ENCODE data around the gene SOBP.
"Not testable (repeated sequence)": the region's sequence is repeated elsewhere in the genome, so short reads cannot be mapped to it uniquely, and the experiment has no call there.

Gene SOBP

GRCh38 chr6:107489636-107490565 is at the start of gene SOBP:
SOBP (plus strand) TSS chr6:107490117; CDS start chr6:107490617, 500 bp downstream.
- peak; percentile 44 for DNase-seq

GRCh38 chr6:107440936-107441335 is 49.0 kb upstream of the SOBP start:
- no peak for DNase-seq

- DNase-seq, result no peak
Measured at GRCh38 chr6:107441682-107442081, 48.2 kb upstream of the SOBP start.

GRCh38 chr6:107442938-107443607 is 46.8 kb upstream of the SOBP start:
- DNase-seq, result no peak

- no peak for DNase-seq
Measured at GRCh38 chr6:107443608-107444267, 46.2 kb upstream of the SOBP start.

- no peak for DNase-seq
Measured at GRCh38 chr6:107444277-107444676, 45.6 kb upstream of the SOBP start.

GRCh38 chr6:107447663-107448216 is 42.2 kb upstream of the SOBP start:
- DNase-seq, result no peak

- DNase-seq, result no peak
Measured at GRCh38 chr6:107448776-107449175, 41.1 kb upstream of the SOBP start.

- peak; percentile 16 for DNase-seq
Measured at GRCh38 chr6:107458672-107459282, 31.1 kb upstream of the SOBP start.

- DNase-seq, result peak; percentile 99
Measured at GRCh38 chr6:107459283-107460082, 30.4 kb upstream of the SOBP start, which contains the start of gene PDSS2. PDSS2 (minus strand) TSS chr6:107459564; CDS start chr6:107459285, 279 bp downstream.

- DNase-seq, result no peak
Measured at GRCh38 chr6:107460083-107460631, 29.8 kb upstream of the SOBP start.

GRCh38 chr6:107466062-107466461 is 23.9 kb upstream of the SOBP start:
- DNase-seq, result no peak

GRCh38 chr6:107470364-107470763 is 19.6 kb upstream of the SOBP start:
- no peak for DNase-seq

- DNase-seq, result no peak
Measured at GRCh38 chr6:107473660-107474059, 16.3 kb upstream of the SOBP start.

GRCh38 chr6:107475360-107475759 is 14.6 kb upstream of the SOBP start:
- not testable (repeated sequence) for DNase-seq

- not testable (repeated sequence) for DNase-seq
Measured at GRCh38 chr6:107475826-107476225, 14.1 kb upstream of the SOBP start.

GRCh38 chr6:107479089-107479690 is 10.7 kb upstream of the SOBP start:
- no peak for DNase-seq

- no peak for DNase-seq
Measured at GRCh38 chr6:107485157-107485556, 4.8 kb upstream of the SOBP start.

GRCh38 chr6:107488174-107488874 is 1.6 kb upstream of the SOBP start:
- no peak for DNase-seq
